WTC11 (cell line): Measurements from ENCODE around the gene SOX6. TPM values are rescaled to one million over a fixed set of nuclear protein-coding genes. Genes with fewer than 3 reads are reported as not detected.

Source experiments
- ATAC-seq: fragments of 200-7000 bp; cut with Tn5 transposase; 2 replicates; pipeline ENCODE4 v1.10.0; 2021; ENCODE audit warnings: mild to moderate bottlenecking, moderate library complexity
- CTCF ChIA-PET: fragments of 300-600 bp; sonication (Branson Sonifier 250); formaldehyde crosslinking; loops from one replicate; lab custom pipeline; 2021; ENCODE audit warnings: antibody characterized with exemption; lab: Charles Lee
- POLR2A ChIA-PET: fragments of 350-600 bp; sonication (Branson Sonifier 250); formaldehyde crosslinking; loops from one replicate; lab custom pipeline; 2021; ENCODE audit warnings: antibody characterized with exemption; lab: Charles Lee
- DNase-seq: peaks from one replicate; pipeline ENCODE4 v3.0.0; 2021; ENCODE audit warnings: low spot score
- H3K27ac Mint-ChIP-seq: 2 replicates; pipeline ENCODE4 v1.8.0; 2021; ENCODE audit warnings: mixed read lengths
- H3K27me3 Mint-ChIP-seq: 2 replicates; pipeline ENCODE4 v1.8.0; 2021; ENCODE audit warnings: low read depth, mild to moderate bottlenecking, moderate library complexity, mixed read lengths
- H3K36me3 Mint-ChIP-seq: 2 replicates; pipeline ENCODE4 v1.8.0; 2021; ENCODE audit warnings: mixed read lengths
- H3K4me1 Mint-ChIP-seq: 2 replicates; pipeline ENCODE4 v1.8.0; 2022; ENCODE audit warnings: mixed read lengths
- H3K4me3 Mint-ChIP-seq: 2 replicates; pipeline ENCODE4 v1.8.0; 2021; ENCODE audit warnings: mild to moderate bottlenecking, moderate library complexity, mixed read lengths
- H3K9me3 Mint-ChIP-seq: 2 replicates; pipeline ENCODE4 v1.8.0; 2021; ENCODE audit warnings: mixed read lengths
- CREM ChIP-seq: sonication (generic); formaldehyde crosslinking; IDR thresholded peaks from 2 replicates; pipeline ENCODE4 v1.8.1; 2022; ENCODE audit warnings: mild to moderate bottlenecking, missing genetic modification reagents, moderate library complexity
- ELF4 ChIP-seq: sonication (generic); formaldehyde crosslinking; IDR thresholded peaks from 2 replicates; pipeline ENCODE4 v1.8.1; 2022; ENCODE audit warnings: low read depth, mild to moderate bottlenecking, moderate library complexity, missing genetic modification reagents
- GRHL2 ChIP-seq: fragments of 250-450 bp; sonication (Bioruptor Pico); IDR thresholded peaks from 2 replicates; pipeline ENCODE4 v1.8.0; 2022; ENCODE audit warnings: mild to moderate bottlenecking, moderate library complexity; ENCODE audit not compliant: insufficient replicate concordance, severe bottlenecking
- KAT7 ChIP-seq: sonication (generic); formaldehyde crosslinking; IDR thresholded peaks from 2 replicates; pipeline ENCODE4 v1.8.1; 2023; ENCODE audit warnings: missing genetic modification reagents, mild to moderate bottlenecking, borderline replicate concordance
- NFATC4 ChIP-seq: fragments of 250-450 bp; sonication (Bioruptor Pico); IDR thresholded peaks from 2 replicates; pipeline ENCODE4 v1.9.0; 2021; ENCODE audit warnings: mild to moderate bottlenecking
- NFE2L1 ChIP-seq: sonication (generic); formaldehyde crosslinking; IDR thresholded peaks from 2 replicates; pipeline ENCODE4 v1.8.1; 2023; ENCODE audit warnings: missing genetic modification reagents
- SMAD4 ChIP-seq: sonication (generic); formaldehyde crosslinking; IDR thresholded peaks from 2 replicates; pipeline ENCODE4 v1.8.0; 2022; ENCODE audit warnings: mild to moderate bottlenecking, missing genetic modification reagents
- TEAD4 ChIP-seq: sonication (generic); formaldehyde crosslinking; IDR thresholded peaks from 2 replicates; pipeline ENCODE4 v1.8.0; 2022; ENCODE audit warnings: mild to moderate bottlenecking, missing genetic modification reagents
- ZNF396 ChIP-seq: fragments of 250-450 bp; sonication (Bioruptor Pico); IDR thresholded peaks from 2 replicates; pipeline ENCODE4 v1.8.0; 2021; ENCODE audit warnings: mild to moderate bottlenecking, moderate library complexity, borderline replicate concordance
- ZNF416 ChIP-seq: fragments of 250-450 bp; sonication (Bioruptor Pico); IDR thresholded peaks from 2 replicates; pipeline ENCODE4 v1.9.0; 2021; ENCODE audit warnings: mild to moderate bottlenecking, inconsistent platforms
- ZNF423 ChIP-seq: fragments of 250-450 bp; sonication (Bioruptor Pico); IDR thresholded peaks from 2 replicates; pipeline ENCODE4 v2.1.2; 2022; ENCODE audit warnings: mild to moderate bottlenecking, moderate library complexity
- total RNA-seq: library from RNA; stranded (reverse); gene quantifications from 3 replicates; pipeline ENCODE4 v1.2.3, GENCODE V29; 2021
- TF ChIP-seq, protein P1 (sequence below): fragments of 250-450 bp; sonication (Bioruptor Pico); IDR thresholded peaks from 2 replicates; pipeline ENCODE4 v1.9.0; 2021; ENCODE audit warnings: mild to moderate bottlenecking, borderline replicate concordance
- TF ChIP-seq, protein P2 (sequence below): sonication (generic); formaldehyde crosslinking; IDR thresholded peaks from 2 replicates; pipeline ENCODE4 v1.8.0; 2022; ENCODE audit warnings: mild to moderate bottlenecking, missing genetic modification reagents
- TF ChIP-seq, protein P3 (sequence below): sonication (generic); formaldehyde crosslinking; IDR thresholded peaks from 2 replicates; pipeline ENCODE4 v1.8.1; 2023; ENCODE audit warnings: mild to moderate bottlenecking, moderate library complexity, missing genetic modification reagents
- TF ChIP-seq, protein P4 (sequence below): fragments of 250-450 bp; sonication (Bioruptor Pico); IDR thresholded peaks from 2 replicates; pipeline ENCODE4 v1.8.0; 2021; ENCODE audit warnings: mild to moderate bottlenecking
- TF ChIP-seq, protein P5 (sequence below): sonication (generic); formaldehyde crosslinking; conservative IDR thresholded peaks from 2 replicates; pipeline ENCODE4 v1.8.1; 2023; ENCODE audit warnings: mild to moderate bottlenecking, low read depth, missing genetic modification reagents, moderate library complexity
- TF ChIP-seq, protein P6 (sequence below): fragments of 250-450 bp; sonication (Bioruptor Pico); conservative IDR thresholded peaks from 2 replicates; pipeline ENCODE4 v1.9.0; 2021; ENCODE audit warnings: mild to moderate bottlenecking

Gene SOX6
- total RNA-seq, 1 experiment from 2014 or later = 0.13 TPM

DNA sequence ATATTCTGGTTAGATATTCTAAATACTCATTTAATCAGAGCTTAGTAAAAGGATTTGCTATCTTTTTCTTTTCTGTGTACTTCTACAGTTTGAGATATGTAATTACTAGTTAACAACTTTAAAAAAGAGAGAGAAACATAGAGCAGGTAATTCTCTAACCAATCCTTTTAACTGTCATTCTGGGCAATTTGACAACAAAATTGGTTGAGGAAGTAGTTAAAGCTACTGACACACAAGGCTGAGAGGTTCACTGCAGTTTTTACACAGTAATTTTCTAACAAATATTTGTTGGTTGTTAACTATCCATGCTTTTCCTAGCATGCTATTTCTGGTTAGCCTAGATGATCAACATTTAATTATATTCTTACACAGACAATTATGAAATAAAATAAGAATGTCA, 3.6 kb downstream of the SOX6 start:
- no peak for ATAC-seq
- Mint-ChIP-seq H3K4me3 (no peak overlapping the region), H3K36me3 (no peaks in the 10 kb centered on the region), H3K27me3 (peaks cover 11% of the 10 kb centered on the region)
- CTCF ChIA-PET = no interaction called here
- POLR2A ChIA-PET = no interaction called here
- no peak for TF ChIP-seq ELF4 (CRISPR knock-in tag)
- TF ChIP-seq, protein P1, sequence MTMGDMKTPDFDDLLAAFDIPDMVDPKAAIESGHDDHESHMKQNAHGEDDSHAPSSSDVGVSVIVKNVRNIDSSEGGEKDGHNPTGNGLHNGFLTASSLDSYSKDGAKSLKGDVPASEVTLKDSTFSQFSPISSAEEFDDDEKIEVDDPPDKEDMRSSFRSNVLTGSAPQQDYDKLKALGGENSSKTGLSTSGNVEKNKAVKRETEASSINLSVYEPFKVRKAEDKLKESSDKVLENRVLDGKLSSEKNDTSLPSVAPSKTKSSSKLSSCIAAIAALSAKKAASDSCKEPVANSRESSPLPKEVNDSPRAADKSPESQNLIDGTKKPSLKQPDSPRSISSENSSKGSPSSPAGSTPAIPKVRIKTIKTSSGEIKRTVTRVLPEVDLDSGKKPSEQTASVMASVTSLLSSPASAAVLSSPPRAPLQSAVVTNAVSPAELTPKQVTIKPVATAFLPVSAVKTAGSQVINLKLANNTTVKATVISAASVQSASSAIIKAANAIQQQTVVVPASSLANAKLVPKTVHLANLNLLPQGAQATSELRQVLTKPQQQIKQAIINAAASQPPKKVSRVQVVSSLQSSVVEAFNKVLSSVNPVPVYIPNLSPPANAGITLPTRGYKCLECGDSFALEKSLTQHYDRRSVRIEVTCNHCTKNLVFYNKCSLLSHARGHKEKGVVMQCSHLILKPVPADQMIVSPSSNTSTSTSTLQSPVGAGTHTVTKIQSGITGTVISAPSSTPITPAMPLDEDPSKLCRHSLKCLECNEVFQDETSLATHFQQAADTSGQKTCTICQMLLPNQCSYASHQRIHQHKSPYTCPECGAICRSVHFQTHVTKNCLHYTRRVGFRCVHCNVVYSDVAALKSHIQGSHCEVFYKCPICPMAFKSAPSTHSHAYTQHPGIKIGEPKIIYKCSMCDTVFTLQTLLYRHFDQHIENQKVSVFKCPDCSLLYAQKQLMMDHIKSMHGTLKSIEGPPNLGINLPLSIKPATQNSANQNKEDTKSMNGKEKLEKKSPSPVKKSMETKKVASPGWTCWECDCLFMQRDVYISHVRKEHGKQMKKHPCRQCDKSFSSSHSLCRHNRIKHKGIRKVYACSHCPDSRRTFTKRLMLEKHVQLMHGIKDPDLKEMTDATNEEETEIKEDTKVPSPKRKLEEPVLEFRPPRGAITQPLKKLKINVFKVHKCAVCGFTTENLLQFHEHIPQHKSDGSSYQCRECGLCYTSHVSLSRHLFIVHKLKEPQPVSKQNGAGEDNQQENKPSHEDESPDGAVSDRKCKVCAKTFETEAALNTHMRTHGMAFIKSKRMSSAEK (CRISPR knock-in tag) = no peak
- TF ChIP-seq ZNF396 (CRISPR knock-in tag) = no peak
- TF ChIP-seq, protein P2, sequence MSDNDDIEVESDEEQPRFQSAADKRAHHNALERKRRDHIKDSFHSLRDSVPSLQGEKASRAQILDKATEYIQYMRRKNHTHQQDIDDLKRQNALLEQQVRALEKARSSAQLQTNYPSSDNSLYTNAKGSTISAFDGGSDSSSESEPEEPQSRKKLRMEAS (CRISPR knock-in tag) = no peak
- no peak for TF ChIP-seq SMAD4 (CRISPR knock-in tag)
- TF ChIP-seq, protein P3, sequence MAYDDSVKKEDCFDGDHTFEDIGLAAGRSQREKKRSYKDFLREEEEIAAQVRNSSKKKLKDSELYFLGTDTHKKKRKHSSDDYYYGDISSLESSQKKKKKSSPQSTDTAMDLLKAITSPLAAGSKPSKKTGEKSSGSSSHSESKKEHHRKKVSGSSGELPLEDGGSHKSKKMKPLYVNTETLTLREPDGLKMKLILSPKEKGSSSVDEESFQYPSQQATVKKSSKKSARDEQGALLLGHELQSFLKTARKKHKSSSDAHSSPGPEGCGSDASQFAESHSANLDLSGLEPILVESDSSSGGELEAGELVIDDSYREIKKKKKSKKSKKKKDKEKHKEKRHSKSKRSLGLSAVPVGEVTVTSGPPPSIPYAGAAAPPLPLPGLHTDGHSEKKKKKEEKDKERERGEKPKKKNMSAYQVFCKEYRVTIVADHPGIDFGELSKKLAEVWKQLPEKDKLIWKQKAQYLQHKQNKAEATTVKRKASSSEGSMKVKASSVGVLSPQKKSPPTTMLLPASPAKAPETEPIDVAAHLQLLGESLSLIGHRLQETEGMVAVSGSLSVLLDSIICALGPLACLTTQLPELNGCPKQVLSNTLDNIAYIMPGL (CRISPR knock-in tag) = no peak
- TF ChIP-seq, protein P4, sequence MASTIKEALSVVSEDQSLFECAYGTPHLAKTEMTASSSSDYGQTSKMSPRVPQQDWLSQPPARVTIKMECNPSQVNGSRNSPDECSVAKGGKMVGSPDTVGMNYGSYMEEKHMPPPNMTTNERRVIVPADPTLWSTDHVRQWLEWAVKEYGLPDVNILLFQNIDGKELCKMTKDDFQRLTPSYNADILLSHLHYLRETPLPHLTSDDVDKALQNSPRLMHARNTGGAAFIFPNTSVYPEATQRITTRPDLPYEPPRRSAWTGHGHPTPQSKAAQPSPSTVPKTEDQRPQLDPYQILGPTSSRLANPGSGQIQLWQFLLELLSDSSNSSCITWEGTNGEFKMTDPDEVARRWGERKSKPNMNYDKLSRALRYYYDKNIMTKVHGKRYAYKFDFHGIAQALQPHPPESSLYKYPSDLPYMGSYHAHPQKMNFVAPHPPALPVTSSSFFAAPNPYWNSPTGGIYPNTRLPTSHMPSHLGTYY (CRISPR knock-in tag) = no peak
- TF ChIP-seq ZNF423 = no peak
- TF ChIP-seq GRHL2 = no peak
- TF ChIP-seq, protein P5, sequence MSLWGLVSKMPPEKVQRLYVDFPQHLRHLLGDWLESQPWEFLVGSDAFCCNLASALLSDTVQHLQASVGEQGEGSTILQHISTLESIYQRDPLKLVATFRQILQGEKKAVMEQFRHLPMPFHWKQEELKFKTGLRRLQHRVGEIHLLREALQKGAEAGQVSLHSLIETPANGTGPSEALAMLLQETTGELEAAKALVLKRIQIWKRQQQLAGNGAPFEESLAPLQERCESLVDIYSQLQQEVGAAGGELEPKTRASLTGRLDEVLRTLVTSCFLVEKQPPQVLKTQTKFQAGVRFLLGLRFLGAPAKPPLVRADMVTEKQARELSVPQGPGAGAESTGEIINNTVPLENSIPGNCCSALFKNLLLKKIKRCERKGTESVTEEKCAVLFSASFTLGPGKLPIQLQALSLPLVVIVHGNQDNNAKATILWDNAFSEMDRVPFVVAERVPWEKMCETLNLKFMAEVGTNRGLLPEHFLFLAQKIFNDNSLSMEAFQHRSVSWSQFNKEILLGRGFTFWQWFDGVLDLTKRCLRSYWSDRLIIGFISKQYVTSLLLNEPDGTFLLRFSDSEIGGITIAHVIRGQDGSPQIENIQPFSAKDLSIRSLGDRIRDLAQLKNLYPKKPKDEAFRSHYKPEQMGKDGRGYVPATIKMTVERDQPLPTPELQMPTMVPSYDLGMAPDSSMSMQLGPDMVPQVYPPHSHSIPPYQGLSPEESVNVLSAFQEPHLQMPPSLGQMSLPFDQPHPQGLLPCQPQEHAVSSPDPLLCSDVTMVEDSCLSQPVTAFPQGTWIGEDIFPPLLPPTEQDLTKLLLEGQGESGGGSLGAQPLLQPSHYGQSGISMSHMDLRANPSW = no peak
- TF ChIP-seq NFATC4 (CRISPR knock-in tag) = no peak
- TF ChIP-seq NFE2L1 = no peak
- TF ChIP-seq, protein P6, sequence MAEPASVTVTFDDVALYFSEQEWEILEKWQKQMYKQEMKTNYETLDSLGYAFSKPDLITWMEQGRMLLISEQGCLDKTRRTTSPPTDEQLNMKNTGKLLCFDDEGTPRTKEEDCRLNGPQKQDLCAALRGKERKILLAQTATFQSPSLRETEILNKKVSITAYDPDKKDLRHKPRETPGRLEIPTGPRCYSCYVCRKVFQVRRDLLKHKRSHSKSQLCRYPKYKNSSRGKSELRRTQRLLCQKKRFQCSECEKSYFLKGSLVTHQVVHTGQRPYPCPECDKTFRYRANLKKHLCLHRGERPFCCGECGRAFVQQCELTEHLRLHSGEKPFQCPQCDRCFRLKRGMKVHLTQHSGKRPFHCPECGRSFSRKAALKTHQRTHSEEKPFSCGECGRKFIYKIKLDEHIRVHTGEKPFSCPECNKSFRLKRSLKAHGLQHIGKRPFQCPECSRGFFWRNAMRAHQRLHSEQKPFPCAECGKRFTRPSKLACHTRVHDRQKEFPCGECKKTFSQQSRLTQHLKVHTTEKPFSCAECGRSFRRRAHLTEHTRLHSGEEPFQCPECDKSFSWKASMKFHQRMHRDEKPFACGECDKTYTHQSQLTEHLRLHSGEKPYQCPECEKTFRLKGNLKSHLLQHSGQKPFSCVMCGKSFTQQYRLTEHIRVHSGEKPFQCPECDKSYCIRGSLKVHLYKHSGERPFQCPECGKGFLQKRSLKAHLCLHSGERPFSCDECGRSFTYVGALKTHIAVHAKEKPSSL (CRISPR knock-in tag) = no peak
- TF ChIP-seq KAT7 = no peak
- no peak for TF ChIP-seq TEAD4 (CRISPR knock-in tag)
- TF ChIP-seq ZNF416 (CRISPR knock-in tag) = no peak
- no peak for TF ChIP-seq CREM
- TF ChIP-seq, all 79 proteins: peak for 0
- DNase-seq = no peak
- H3K27ac Mint-ChIP-seq = no peak overlapping the region
- no peaks in the 10 kb centered on the region for H3K9me3 Mint-ChIP-seq
- peaks cover 19% of the 10 kb centered on the region for H3K4me1 Mint-ChIP-seq
